ENCODE data around the gene PRR14L.
"Not testable (repeated sequence)": the region's sequence is repeated elsewhere in the genome, so short reads cannot be mapped to it uniquely, and the experiment has no call there.

Gene PRR14L

DNA sequence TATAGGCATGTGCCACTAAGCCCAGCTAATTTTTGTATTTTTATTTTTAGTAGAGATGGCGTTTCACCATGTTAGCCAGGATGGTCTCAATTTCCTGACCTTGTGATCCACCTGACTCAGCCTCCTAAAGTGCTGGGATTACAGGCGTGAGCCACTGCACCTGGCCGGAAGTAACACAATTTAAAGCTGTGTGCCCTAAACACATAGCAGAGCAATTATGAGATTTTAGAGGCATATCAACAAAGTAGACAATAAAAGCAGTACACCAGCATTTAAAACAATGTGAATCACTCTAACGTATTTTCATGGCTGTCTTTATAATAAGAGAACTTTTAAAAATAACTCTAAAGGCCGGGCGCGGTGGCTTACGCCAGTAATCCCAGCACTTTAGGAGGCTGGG lies 42.4 kb downstream of the PRR14L start:
- no peak overlapping the region for H3K4me3 ChIP-seq (ENCODE audit: low read length)
- no peak for DNase-seq (ENCODE audit: low read depth)
- no peak for TF ChIP-seq CTCF (conservative IDR thresholded peaks at IDR 0.05; ENCODE audit: low read depth, low read length)

DNA sequence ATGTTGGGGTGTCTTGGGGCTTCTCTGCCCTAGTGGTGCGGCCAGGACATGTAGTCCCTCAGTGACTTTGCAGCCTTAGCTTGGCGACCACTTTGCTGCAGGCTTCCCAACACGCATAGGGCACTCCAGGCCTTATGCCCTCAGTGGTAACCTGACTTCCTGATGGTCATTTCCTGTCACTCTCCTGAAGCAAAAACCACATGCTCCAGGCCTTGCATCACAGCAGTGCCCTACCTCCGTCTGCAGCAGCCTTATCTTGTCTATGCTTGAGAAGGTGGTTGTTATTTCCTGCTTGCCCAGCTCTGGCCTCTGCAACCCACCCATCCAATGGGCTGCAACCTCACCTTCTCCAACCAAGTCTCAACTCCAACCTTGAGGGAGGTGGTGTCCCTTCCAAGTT lies 54.5 kb downstream of the PRR14L start:
- TF ChIP-seq CTCF (conservative IDR thresholded peaks at IDR 0.05; ENCODE audit: low read depth, low read length) = no peak
- DNase-seq (ENCODE audit: low read depth) = no peak
- H3K4me3 ChIP-seq (ENCODE audit: low read length) = no peak overlapping the region

GRCh38 chr22:31694046-31694445 lies 55.9 kb downstream of the PRR14L start:
- DNase-seq (ENCODE audit: low read depth); H3K4me3 ChIP-seq (ENCODE audit: low read length): not testable (repeated sequence)

GRCh38 chr22:31692186-31692886 lies 57.6 kb downstream of the PRR14L start:
- no peak overlapping the region for H3K4me3 ChIP-seq (ENCODE audit: low read length)
- no peak for TF ChIP-seq CTCF (conservative IDR thresholded peaks at IDR 0.05; ENCODE audit: low read depth, low read length)
- no peak for DNase-seq (ENCODE audit: low read depth)

DNA sequence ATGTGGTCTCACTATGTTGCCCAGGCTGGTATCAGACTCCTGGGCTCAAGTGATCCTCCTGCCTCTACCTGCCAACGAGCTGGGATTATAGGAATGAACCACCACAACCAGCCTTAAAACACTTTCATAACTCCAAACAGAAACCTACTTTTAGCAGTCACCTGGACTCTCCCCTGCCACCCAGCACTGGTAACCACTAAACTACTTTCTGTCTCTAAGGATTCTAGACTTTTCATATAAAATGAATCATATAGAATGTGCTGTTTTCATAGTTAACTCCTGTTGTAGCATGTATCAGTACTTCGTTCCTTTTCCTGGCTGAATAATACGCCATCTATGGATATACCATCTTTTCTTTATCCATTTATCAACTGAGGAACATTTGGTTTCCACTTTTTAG lies 58.5 kb downstream of the PRR14L start:
- DNase-seq (ENCODE audit: low read depth) = no peak
- H3K4me3 ChIP-seq (ENCODE audit: low read length) = no peak overlapping the region
- no peak for TF ChIP-seq CTCF (conservative IDR thresholded peaks at IDR 0.05; ENCODE audit: low read depth, low read length)

DNA sequence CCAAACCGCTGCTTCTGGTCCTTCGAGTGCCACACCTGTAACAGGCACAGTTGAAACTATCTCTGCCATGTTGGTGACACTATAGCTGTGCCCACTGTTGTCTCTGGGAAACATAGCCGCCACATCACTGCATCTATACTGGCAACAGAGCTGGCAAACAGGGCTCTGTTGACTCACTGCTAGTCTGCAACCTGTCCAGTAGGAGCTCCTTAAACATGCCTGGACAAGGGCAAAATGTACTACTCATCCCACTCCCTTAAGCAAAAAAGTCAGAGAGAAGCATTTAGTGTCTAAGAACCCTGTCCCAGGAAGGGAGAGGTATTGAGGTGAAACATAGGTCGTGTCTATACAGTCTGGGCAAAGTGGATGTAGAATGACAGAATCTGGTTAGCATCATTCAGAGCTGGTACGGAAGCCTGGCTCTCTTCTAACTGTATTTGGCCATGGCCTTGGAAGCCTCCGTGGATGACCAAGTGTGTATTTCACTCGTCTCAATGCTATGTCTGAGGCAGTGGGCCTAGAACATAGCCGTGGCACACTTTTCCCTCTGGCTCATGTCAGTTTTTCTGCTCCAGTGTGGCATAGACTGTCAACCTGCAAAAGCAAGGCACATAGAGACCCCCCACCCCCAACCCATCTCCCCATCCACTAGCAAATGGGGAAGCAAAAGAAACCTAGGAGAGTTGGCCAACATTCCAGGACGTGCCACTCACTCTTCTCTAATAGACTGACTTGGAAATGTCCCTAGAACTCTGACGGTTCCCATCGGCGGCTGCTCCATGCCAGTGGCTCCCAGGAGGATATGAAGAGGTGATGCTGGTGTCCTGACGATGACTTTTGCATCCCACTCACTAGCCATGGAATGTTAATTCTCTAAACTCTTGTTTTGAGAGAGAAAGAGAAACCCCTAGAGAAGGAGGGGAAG lies 66.5 kb downstream of the PRR14L start:
- TF ChIP-seq CTCF (conservative IDR thresholded peaks at IDR 0.05; ENCODE audit: low read depth, low read length) = no peak
- H3K4me3 ChIP-seq (ENCODE audit: low read length) = no peak overlapping the region
- no peak for DNase-seq (ENCODE audit: low read depth)

- H3K4me3 ChIP-seq (ENCODE audit: low read length) = no peak overlapping the region
- TF ChIP-seq CTCF (conservative IDR thresholded peaks at IDR 0.05; ENCODE audit: low read depth, low read length) = no peak
- DNase-seq (ENCODE audit: low read depth) = no peak
These were observed 67.2 kb downstream of the PRR14L start for GRCh38 chr22:31682751-31683150.
